Thyroid gland (tissue), 4 donors: ENCODE data around the gene UGT3A1. TPM values are rescaled to one million over a fixed set of nuclear protein-coding genes. Genes with fewer than 3 reads are reported as not detected.

Experiments
- DNase-seq, 2 donors: peaks; one replicate each; pipeline ENCODE4 v3.0.0-alpha.2; 2019
- H3K27ac ChIP-seq, 3 donors: fragments of 200-600 bp; sonication (generic); 1 replicate in 2 of 3; 2 replicates in 1 of 3; pipeline ENCODE4 v1.5.1; 2016 to 2019; ENCODE audit warnings: mild to moderate bottlenecking in 1 of 3, moderate library complexity in 1 of 3
- H3K27me3 ChIP-seq: fragments of 200-600 bp; sonication (generic); one replicate; pipeline ENCODE4 v1.5.1; 2019
- H3K36me3 ChIP-seq, 2 donors: fragments of 200-600 bp; sonication (generic); one replicate each; pipeline ENCODE4 v1.5.1; 2016 to 2019
- H3K4me1 ChIP-seq, 2 donors: fragments of 200-600 bp; sonication (generic); one replicate each; pipeline ENCODE4 v1.5.1; 2017 to 2019
- H3K4me3 ChIP-seq, 3 donors: fragments of 200-600 bp; sonication (generic); replicated peaks in 1 of 3; 1 replicate in 2 of 3; 2 replicates in 1 of 3; pipeline ENCODE4 v1.5.1; 2016; ENCODE audit warnings: mild to moderate bottlenecking in 1 of 3
- H3K9me3 ChIP-seq: fragments of 200-600 bp; sonication (generic); one replicate; pipeline ENCODE4 v1.5.1; 2017
- POLR2A ChIP-seq, 2 donors: fragments of 450-650 bp; IDR thresholded peaks; one replicate each; pipeline ENCODE4 v1.6.1; 2017; ENCODE audit warnings: antibody characterized with exemption in 2 of 2, mild to moderate bottlenecking in 2 of 2, moderate library complexity in 1 of 2
- WGBS, 2 donors: methylation state at CpG; one replicate each; pipeline ENCODE4 v1.1.5; 2017; 5-methylcytosine and 5-hydroxymethylcytosine counted together
- intact Hi-C: fragments of 100-400 bp; cut with DNase I; formaldehyde crosslinking; loops from one replicate; pipeline ENCODE4 v1.15.1; 2023
- total RNA-seq, 4 donors: library from RNA; depleted of rRNA; stranded (reverse); fragments of >200 nt; gene quantifications; one replicate each; pipeline ENCODE4 v1.2.3, GENCODE V29; 2016
- TF ChIP-seq, protein P1 (sequence below), 6 experiments: fragments of 200-600 bp in 3 of 6; fragments of 450-650 bp in 3 of 6; sonication (generic) in 3 of 6; IDR thresholded peaks; one replicate each; pipeline ENCODE4 v1.5.1; 2016 to 2019; ENCODE audit warnings: antibody characterized with exemption in 6 of 6, mild to moderate bottlenecking in 2 of 6, inconsistent platforms in 1 of 6, moderate library complexity in 1 of 6

UGT3A1 gene
- total RNA-seq, 4 donors from 2014 or later, result not detected

- Histone ChIP-seq H3K9me3 (no peaks in the 10 kb centered on the region), H3K4me3 (no peak overlapping the region), H3K4me1 (no peaks in the 10 kb centered on the region), H3K27ac (no peak overlapping the region), H3K36me3 (no peaks in the 10 kb centered on the region), H3K27me3 (no peaks in the 10 kb centered on the region)
- WGBS, 2 donors, result 59 to 66% methylated on average over 9 to 10 of the region's 10 CpGs
- intact Hi-C loops, result loop anchor here (10.0 kb wide), 1 partner anchor 310 kb away; the partner anchor contains the start of gene SPEF2
- no peak for DNase-seq
- no peak for TF ChIP-seq POLR2A (IDR thresholded peaks at IDR 0.05)
- TF ChIP-seq, protein P1, sequence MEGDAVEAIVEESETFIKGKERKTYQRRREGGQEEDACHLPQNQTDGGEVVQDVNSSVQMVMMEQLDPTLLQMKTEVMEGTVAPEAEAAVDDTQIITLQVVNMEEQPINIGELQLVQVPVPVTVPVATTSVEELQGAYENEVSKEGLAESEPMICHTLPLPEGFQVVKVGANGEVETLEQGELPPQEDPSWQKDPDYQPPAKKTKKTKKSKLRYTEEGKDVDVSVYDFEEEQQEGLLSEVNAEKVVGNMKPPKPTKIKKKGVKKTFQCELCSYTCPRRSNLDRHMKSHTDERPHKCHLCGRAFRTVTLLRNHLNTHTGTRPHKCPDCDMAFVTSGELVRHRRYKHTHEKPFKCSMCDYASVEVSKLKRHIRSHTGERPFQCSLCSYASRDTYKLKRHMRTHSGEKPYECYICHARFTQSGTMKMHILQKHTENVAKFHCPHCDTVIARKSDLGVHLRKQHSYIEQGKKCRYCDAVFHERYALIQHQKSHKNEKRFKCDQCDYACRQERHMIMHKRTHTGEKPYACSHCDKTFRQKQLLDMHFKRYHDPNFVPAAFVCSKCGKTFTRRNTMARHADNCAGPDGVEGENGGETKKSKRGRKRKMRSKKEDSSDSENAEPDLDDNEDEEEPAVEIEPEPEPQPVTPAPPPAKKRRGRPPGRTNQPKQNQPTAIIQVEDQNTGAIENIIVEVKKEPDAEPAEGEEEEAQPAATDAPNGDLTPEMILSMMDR (IDR thresholded peaks at IDR 0.05), result no peak
These were observed 66.9 kb downstream of the UGT3A1 start for GRCh38 chr5:35924122-35924949.

DNA sequence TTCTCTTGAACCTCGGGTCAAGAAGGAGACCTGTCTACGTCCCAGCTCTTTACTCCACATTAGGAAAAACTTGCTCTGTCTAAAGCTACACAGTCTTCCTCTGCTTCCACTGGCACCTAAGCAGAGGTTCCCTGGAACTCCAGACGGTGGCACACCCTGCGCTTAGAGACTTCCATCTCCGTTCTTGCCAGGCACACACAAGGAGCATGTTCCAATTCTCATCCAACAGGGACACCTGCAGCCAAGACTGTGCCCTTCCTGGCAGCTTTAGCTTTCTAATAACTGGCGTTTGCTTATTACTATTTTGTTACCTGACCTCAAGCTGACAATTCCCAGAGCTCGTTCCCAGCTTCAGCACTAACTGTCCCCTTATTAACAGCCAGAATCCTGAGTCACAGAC lies 68.7 kb downstream of the UGT3A1 start:
- DNase-seq, result no peak
- Histone ChIP-seq H3K36me3 (no peaks in the 10 kb centered on the region), H3K9me3 (no peaks in the 10 kb centered on the region), H3K4me1 (no peaks in the 10 kb centered on the region), H3K27ac (no peak overlapping the region), H3K27me3 (no peaks in the 10 kb centered on the region), H3K4me3 (no peak overlapping the region)
- 90 to 92% methylated on average over 7 of the region's 7 CpGs for WGBS, 2 donors
- no peak for TF ChIP-seq POLR2A (IDR thresholded peaks at IDR 0.05)
- TF ChIP-seq, protein P1 (IDR thresholded peaks at IDR 0.05), result no peak
- intact Hi-C loops, result loop anchor here (10.0 kb wide), 1 partner anchor 308 kb away; the partner anchor contains the start of gene SPEF2

DNA sequence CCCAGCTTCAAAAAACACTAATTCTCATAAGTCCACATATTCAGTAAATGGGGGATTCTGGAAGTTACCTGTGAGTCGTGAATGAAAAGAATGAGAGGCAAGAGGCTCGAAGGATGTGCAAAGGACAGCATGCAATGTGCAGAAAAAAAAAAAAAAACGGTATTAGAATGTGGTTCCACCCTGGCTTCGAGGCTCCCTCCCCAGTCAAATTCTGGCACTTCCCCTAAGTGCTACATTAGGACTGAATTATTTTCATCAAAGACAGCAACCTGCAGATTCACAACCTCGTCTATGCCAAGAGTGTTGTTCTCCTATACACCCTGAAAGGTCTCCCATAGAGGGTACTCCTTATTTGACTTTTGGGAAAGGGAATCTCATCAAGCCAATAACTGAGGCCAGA lies 69.3 kb downstream of the UGT3A1 start:
- no peak for TF ChIP-seq POLR2A (IDR thresholded peaks at IDR 0.05)
- H3K4me1 ChIP-seq, result no peaks in the 10 kb centered on the region
- no peaks in the 10 kb centered on the region for H3K9me3 ChIP-seq
- H3K36me3 ChIP-seq, result no peaks in the 10 kb centered on the region
- H3K27ac ChIP-seq, result no peak overlapping the region
- intact Hi-C loops, result loop anchor here (10.0 kb wide), 1 partner anchor 307 kb away; the partner anchor contains the start of gene SPEF2
- DNase-seq, result no peak
- H3K4me3 ChIP-seq, result no peak overlapping the region
- 76 to 82% methylated on average over 5 of the region's 5 CpGs for WGBS, 2 donors
- no peaks in the 10 kb centered on the region for H3K27me3 ChIP-seq

DNA sequence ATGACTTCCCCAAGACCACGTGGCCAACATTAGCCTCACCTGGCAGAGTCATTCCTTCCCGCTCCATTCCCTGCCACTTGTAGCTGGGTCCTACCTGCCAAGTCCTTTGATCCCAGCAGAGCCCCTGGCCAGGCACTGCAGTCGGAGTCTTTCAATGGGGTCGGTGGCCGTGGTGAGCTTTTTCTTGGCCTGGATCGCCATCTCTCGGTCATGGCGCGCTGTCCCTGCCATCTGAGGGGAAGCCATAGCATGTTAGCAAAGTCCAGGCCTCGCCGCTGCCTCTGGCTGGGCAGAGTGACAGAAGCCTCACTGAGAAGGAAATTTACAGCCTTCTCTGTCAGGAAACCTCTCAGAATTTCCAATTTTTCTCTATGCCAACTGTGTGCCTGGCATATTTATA lies 70.3 kb downstream of the UGT3A1 start:
- H3K4me1 ChIP-seq, result no peaks in the 10 kb centered on the region
- no peaks in the 10 kb centered on the region for H3K9me3 ChIP-seq
- H3K4me3 ChIP-seq, result no peak overlapping the region
- intact Hi-C loops, result loop anchor here (10.0 kb wide), 1 partner anchor 306 kb away; the partner anchor contains the start of gene SPEF2
- TF ChIP-seq, protein P1 (IDR thresholded peaks at IDR 0.05), result no peak
- no peak for TF ChIP-seq POLR2A (IDR thresholded peaks at IDR 0.05)
- 69 to 83% methylated on average over 11 of the region's 11 CpGs for WGBS, 2 donors
- H3K36me3 ChIP-seq, result no peaks in the 10 kb centered on the region
- DNase-seq, result no peak
- H3K27ac ChIP-seq, result no peak overlapping the region
- H3K27me3 ChIP-seq, result no peaks in the 10 kb centered on the region

- no peak overlapping the region for H3K27ac ChIP-seq
- no peaks in the 10 kb centered on the region for H3K4me1 ChIP-seq
- 59 to 77% methylated on average over 4 of the region's 4 CpGs for WGBS, 2 donors
- no peak overlapping the region for H3K4me3 ChIP-seq
- H3K36me3 ChIP-seq, result no peaks in the 10 kb centered on the region
- no peaks in the 10 kb centered on the region for H3K27me3 ChIP-seq
- no peak for TF ChIP-seq POLR2A (IDR thresholded peaks at IDR 0.05)
- TF ChIP-seq, protein P1 (IDR thresholded peaks at IDR 0.05), result no peak
- no peaks in the 10 kb centered on the region for H3K9me3 ChIP-seq
- intact Hi-C loops, result no loop called here
- DNase-seq, result peak in 1 of 2 donors; percentile 9
These were observed 72.0 kb downstream of the UGT3A1 start for GRCh38 chr5:35919191-35919590.
